ENCODE data around the gene HOXA13. TPM values are rescaled to one million over a fixed set of nuclear protein-coding genes. Genes with fewer than 3 reads are reported as not detected.

Gene HOXA13
- total and polyA plus RNA-seq, 10 of the 15 experiments (the other 5 are each of a cell fraction or from before 2014, with no cell fraction given), result not detected

DNA sequence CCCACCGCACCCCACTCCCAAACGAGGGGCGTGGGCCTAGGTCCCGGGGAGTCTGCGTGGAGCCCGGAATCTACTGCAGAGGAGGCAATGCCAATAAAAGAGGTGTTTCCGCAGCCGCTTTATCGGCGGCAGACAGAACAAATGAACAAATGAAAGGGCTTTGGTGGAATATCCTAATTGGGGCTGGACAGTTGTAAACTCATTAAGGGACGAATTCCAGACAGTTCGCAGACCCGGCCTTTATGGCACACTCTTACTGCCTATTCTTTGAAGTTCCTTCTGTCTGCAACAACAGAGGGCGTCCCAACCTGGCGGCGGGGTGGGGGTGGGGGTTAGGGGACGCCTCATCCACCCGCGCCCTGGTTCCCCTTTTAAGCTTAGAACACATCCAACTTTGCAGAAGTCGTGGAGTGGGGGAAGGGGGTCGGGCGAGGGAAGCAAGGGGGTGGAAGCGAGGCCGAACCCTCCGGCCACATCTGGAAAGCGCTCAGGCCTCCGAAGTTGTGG, 38.6 kb downstream of the HOXA13 start:
- Histone ChIP-seq H3K9ac (ENCODE audit: control insufficient read depth, insufficient read depth, low read length) (no peak overlapping the region), H3K36me3 (ENCODE audit: control insufficient read depth in 2 of 2, insufficient read depth in 2 of 2, low read length in 1 of 2) (no peaks in the 10 kb centered on the region), H3K4me3 (peak overlapping the region; percentile 72; the same call in 1 of the 2 replicates), H4K20me1 (ENCODE audit: control insufficient read depth, insufficient read depth) (no peaks in the 10 kb centered on the region), H3K4me2 (ENCODE audit: control insufficient read depth, insufficient read depth) (peak overlapping the region; percentile 90), H3K27me3 (replicated peaks in 1 of 2; ENCODE audit: control insufficient read depth in 2 of 2, insufficient read depth in 2 of 2, low read length in 1 of 2) (peaks cover 17 to 40% of the 10 kb centered on the region in 2 experiments), H3K4me1 (ENCODE audit: control insufficient read depth, insufficient read depth, low read length) (no peaks in the 10 kb centered on the region), H3K9me3 (replicated peaks; ENCODE audit: control insufficient read depth, insufficient read depth, low read length) (peaks cover 2% of the 10 kb centered on the region; the same call in 1 of the 3 replicates), H3K79me2 (ENCODE audit: control insufficient read depth, insufficient read depth, low read length) (no peaks in the 10 kb centered on the region), H2AFZ (ENCODE audit: control insufficient read depth, low read depth, low read length) (peak overlapping the region; percentile 82), H3K27ac (ENCODE audit: control insufficient read depth, insufficient read depth) (no peak overlapping the region)
- peak; percentile 73 for TF ChIP-seq SUZ12 (IDR thresholded peaks at IDR 0.05; ENCODE audit: unreplicated experiment)
- TF ChIP-seq CEBPB (IDR thresholded peaks at IDR 0.05; ENCODE audit: borderline replicate concordance in 1 of 2, low read depth in 2 of 2, low read length in 2 of 2), result no peak
- TF ChIP-seq, protein P1, sequence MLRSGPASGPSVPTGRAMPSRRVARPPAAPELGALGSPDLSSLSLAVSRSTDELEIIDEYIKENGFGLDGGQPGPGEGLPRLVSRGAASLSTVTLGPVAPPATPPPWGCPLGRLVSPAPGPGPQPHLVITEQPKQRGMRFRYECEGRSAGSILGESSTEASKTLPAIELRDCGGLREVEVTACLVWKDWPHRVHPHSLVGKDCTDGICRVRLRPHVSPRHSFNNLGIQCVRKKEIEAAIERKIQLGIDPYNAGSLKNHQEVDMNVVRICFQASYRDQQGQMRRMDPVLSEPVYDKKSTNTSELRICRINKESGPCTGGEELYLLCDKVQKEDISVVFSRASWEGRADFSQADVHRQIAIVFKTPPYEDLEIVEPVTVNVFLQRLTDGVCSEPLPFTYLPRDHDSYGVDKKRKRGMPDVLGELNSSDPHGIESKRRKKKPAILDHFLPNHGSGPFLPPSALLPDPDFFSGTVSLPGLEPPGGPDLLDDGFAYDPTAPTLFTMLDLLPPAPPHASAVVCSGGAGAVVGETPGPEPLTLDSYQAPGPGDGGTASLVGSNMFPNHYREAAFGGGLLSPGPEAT (IDR thresholded peaks at IDR 0.05; ENCODE audit: low read depth), result no peak
- TF ChIP-seq HDAC2 (IDR thresholded peaks at IDR 0.05), result no peak
- TF ChIP-seq MXI1 (IDR thresholded peaks at IDR 0.05; ENCODE audit: low read depth, low read length), result no peak
- no peak for TF ChIP-seq FOS (IDR thresholded peaks at IDR 0.05; ENCODE audit: borderline replicate concordance, extremely low read depth, insufficient read length)
- TF ChIP-seq ETV6 (conservative IDR thresholded peaks at IDR 0.05 in 1 of 2, IDR thresholded peaks at IDR 0.05 in 1 of 2; ENCODE audit: borderline replicate concordance in 1 of 2, low read depth in 1 of 2), result no peak
- ChIA-PET CTCF (interaction anchor here (0.6 to 4.6 kb wide), 30 partner anchors 11 to 1434 kb away, joined by 3 to 100 read pairs (median 4); partner anchors contain the start of gene HOXA3), POLR2A (interaction anchor here (0.6 to 1.0 kb wide), 2 partner anchors 480 to 1599 kb away, joined by 3 to 5 read pairs; no protein-coding TSS in a partner anchor), SMC1A (ENCODE audit: uncharacterized antibody, unreplicated experiment) (interaction anchor here (0.6 to 2.2 kb wide), 16 partner anchors 11 to 1269 kb away, joined by 3 to 15 read pairs (median 4); no protein-coding TSS in a partner anchor), RAD21 (ENCODE audit: unreplicated experiment) (interaction anchor here (0.6 to 3.8 kb wide), 18 partner anchors 11 to 1269 kb away, joined by 3 to 46 read pairs (median 4); partner anchors contain the start of genes HOXA1 and SNX10)
- in situ Hi-C loops (cut with MboI), result loop anchor here (25.0 kb wide), 1 partner anchor 1074 kb away; no protein-coding TSS in a partner anchor
- no TSS peak for BruUV-seq (replicated peaks)
- FAIRE-seq (no peak), DNase-seq (ENCODE audit: low read depth, low spot score) (no peak), ATAC-seq (no peak; the same call in 1 of the 3 replicates)
- WGBS (ENCODE audit: insufficient coverage, insufficient replicate concordance, low lambda C conversion rate, missing lambda C conversion rate), result under 1% methylated on average over 19 of the region's 27 CpGs
- intact Hi-C loops (cut with micrococcal nuclease; ENCODE audit: unreplicated experiment), result loop anchor here (1.0 to 5.0 kb wide), 6 partner anchors 304 to 1269 kb away; no protein-coding TSS in a partner anchor
